GM12891 (cell line): Measurements from ENCODE around the gene INHBE.
"Not testable (repeated sequence)": the region's sequence is repeated elsewhere in the genome, so short reads cannot be mapped to it uniquely, and the experiment has no call there.

ENCODE experiments used
- POLR2A ChIP-seq: IDR thresholded peaks from 2 replicates; pipeline ENCODE4 v1.6.1; 2011; ENCODE audit warnings: low read depth, low read length, control low read depth
- POLR2AphosphoS5 ChIP-seq: IDR thresholded peaks from 2 replicates; pipeline ENCODE4 v1.6.1; 2011; ENCODE audit warnings: low read depth, low read length, control low read depth

DNA sequence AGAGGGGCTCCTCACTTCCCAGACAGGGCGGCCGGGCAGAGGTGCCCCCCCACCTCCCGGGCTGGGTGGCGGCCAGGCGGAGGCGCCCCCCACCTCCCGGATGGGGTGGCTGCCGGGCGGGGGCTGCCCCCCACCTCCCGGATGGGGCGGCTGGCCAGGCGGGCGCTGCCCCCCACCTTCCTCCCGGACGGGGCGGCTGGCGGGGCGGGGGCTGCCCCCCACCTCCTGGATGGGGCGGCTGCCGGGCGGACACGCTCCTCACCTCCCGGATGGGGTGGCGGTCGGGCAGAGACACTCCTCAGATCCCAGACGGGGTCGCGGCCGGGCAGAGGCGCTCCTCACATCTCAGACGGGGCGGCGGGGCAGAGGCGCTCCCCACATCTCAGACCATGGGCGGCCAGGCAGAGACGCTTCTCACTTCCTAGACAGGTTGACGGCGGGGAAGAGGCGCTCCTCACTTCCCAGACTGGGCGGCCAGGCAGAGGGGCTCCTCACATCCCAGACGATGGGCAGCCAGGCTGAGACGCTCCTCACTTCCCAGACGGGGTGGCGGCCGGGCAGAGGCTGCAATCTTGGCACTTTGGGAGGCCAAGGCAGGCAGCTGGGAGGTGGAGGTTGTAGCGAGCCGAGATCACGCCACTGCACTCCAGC is 40.1 kb downstream of the INHBE start:
- not testable (repeated sequence) for TF ChIP-seq POLR2AphosphoS5, POLR2A
